ENCODE measurements around the gene FMR1.
A peak's percentile ranks its signal among the peaks of the same experiment; 100 is the strongest.

FMR1 gene

GRCh38 chrX:147911192-147912022, at the start of gene FMR1:
Gene FMR1 (plus strand): TSS chrX:147911919. CDS start chrX:147912180, 261 bp downstream.
- DNase-seq, result peak; percentile 54 to 92

- DNase-seq, result no peak
These were observed 35.7 kb upstream of the FMR1 start for GRCh38 chrX:147875866-147876596.

GRCh38 chrX:147876849-147877646, 34.7 kb upstream of the FMR1 start:
- no peak for DNase-seq

GRCh38 chrX:147877726-147878125, 34.0 kb upstream of the FMR1 start:
- DNase-seq, result no peak

GRCh38 chrX:147884958-147885357, 26.8 kb upstream of the FMR1 start:
- no peak for DNase-seq

GRCh38 chrX:147890756-147891155, 21.0 kb upstream of the FMR1 start:
- no peak for DNase-seq

GRCh38 chrX:147891896-147892295, 19.8 kb upstream of the FMR1 start:
- no peak for DNase-seq

GRCh38 chrX:147893741-147894140, 18.0 kb upstream of the FMR1 start:
- DNase-seq, result no peak

- DNase-seq, result no peak
These were observed 17.3 kb upstream of the FMR1 start for GRCh38 chrX:147894366-147894963.

- DNase-seq, result no peak
These were observed 14.6 kb upstream of the FMR1 start for GRCh38 chrX:147897117-147897516.

- no peak for DNase-seq
These were observed 12.8 kb upstream of the FMR1 start for GRCh38 chrX:147898951-147899350.

- no peak for DNase-seq
These were observed 12.2 kb upstream of the FMR1 start for GRCh38 chrX:147899379-147900114.

- no peak for DNase-seq
These were observed 11.4 kb upstream of the FMR1 start for GRCh38 chrX:147900349-147900748.

GRCh38 chrX:147901461-147902126, 10.1 kb upstream of the FMR1 start:
- no peak for DNase-seq

GRCh38 chrX:147902270-147902669, 9.4 kb upstream of the FMR1 start:
- no peak for DNase-seq

GRCh38 chrX:147908106-147908505, 3.6 kb upstream of the FMR1 start:
- no peak for DNase-seq

- DNase-seq, result no peak
These were observed 1.1 kb upstream of the FMR1 start for GRCh38 chrX:147910607-147911006.

- DNase-seq, result peak in 1 of 2 experiments; percentile 5
These were observed 528 bp downstream of the FMR1 start for GRCh38 chrX:147912093-147912801.

GRCh38 chrX:147913570-147913969, 1.9 kb downstream of the FMR1 start:
- no peak for DNase-seq

GRCh38 chrX:147914591-147914990, 2.9 kb downstream of the FMR1 start:
- no peak for DNase-seq

All from NCI-H446 (cell line).